Activated naive CD4-positive, alpha-beta T cell (primary cell): ENCODE measurements around the gene ATN1.

Experiments
- DNase-seq, 4 experiments: peaks; one replicate each; lab custom pipeline; 2025; lab: John Stamatoyannopoulos, UW

Gene ATN1

DNA sequence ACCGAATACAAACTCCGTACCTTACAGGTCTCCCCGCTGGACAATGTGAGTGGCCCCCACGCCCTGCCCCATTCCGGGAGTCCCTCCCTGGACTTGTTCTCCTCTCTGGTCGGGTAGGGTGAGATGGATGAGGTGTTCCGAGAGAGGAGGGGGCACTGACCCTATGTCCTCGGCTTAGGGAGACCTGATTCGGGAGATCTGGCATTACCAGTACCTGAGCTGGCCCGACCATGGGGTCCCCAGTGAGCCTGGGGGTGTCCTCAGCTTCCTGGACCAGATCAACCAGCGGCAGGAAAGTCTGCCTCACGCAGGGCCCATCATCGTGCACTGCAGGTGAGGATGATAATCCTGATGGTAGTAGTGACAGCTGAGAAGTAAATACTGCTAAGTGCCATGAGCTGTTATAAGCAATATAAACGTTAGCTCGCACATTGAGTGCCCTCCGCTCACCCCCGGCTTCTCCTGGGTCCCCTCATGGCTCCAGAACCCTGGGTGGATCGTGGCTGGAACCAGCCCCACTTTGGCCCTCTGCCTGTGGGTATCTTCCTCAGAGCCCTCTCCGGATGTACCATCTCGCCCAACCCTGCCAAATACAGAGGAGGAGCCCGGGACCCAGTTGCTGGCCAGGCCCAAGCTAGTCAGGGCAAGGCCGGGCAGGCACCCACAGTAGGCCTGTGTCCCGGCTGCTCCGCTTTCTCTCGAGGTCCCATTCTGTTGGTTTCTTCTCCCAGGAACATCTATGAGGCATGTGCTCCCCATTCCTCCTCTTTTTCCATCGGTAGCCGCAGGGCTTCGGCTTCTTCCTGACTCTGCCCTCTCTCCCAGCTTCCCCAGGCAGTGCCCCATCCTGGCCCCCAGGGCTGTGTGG is 30.2 kb downstream of the ATN1 start:
- DNase-seq = no peak

DNA sequence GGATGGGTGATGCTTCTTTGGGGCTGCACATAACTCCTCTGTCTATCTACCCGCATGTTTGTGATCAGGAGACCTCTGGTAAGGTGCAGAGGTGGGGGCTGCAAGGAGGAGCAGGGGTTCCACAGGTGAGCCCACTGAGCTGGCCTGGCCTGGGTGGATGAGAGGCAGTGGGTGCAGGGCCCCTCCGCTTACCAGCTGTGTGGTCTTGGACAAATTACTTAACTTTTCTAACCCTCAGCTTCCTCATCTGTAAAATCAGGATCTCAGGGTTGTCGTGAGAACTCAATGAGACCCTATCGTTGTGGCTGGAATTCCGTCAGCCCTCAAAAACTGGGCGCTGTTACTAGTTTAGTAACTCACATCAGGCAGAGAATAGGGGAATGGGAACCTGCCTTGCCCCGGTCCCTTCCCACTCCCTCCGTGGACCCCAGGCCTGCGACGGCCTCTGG is 30.9 kb downstream of the ATN1 start:
- no peak for DNase-seq

- peak in 2 of 4 experiments; percentile 48 to 49 for DNase-seq
Measured at GRCh38 chr12:6959058-6959804, 31.5 kb downstream of the ATN1 start.

DNA sequence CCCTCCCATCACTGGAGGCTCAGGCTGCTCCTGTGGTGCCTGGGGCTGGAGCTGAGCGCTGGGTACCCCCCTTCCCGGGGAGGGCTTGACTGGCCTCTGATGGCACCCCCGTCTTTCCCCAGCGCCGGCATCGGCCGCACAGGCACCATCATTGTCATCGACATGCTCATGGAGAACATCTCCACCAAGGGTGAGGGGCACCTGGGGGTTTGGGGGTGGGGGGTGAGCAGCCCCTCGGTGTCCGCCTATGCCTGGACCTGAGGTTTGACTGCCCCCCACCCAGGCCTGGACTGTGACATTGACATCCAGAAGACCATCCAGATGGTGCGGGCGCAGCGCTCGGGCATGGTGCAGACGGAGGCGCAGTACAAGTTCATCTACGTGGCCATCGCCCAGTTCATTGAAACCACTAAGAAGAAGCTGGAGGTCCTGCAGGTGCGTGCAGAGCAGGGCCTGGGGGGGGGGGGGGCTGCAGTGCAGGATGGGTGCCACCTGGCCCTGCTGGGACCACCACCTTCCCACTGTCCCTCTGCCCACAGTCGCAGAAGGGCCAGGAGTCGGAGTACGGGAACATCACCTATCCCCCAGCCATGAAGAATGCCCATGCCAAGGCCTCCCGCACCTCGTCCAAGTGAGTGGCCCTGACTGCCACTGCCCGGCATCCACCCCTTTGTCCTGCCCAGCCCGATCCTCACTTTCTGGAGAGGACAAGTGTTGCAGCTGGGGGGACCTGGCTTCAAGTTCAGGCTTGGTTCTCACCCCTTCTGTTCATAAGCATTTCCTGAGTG is 32.2 kb downstream of the ATN1 start:
- no peak for DNase-seq

DNA sequence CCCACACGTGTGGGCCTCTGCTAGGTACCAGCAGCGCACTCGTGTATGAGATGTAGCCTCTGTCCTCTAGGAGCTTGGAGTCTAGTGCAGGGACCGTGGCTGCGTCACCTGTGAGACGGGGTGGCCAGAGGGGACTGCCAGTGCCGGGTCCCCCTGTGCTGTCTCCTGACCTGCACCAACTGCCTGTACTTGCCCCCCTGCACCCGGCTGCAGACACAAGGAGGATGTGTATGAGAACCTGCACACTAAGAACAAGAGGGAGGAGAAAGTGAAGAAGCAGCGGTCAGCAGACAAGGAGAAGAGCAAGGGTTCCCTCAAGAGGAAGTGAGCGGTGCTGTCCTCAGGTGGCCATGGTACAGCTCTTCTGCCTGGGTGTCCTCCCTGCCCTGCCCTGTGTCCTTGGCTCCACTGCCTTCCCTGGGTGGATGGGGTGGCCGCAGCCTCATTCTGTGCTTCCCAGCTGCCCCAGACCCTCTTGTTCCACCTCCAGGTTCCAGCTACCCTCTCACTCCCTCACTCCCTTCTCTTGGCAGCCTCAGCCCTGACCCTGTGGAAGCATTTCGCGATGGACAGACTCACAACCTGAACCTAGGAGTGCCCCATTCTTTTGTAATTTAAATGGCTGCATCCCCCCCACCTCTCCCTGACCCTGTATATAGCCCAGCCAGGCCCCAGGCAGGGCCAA is 33.0 kb downstream of the ATN1 start:
- DNase-seq = no peak

GRCh38 chr12:6961278-6961694 is 33.5 kb downstream of the ATN1 start:
- peak; percentile 58 to 82 (median 68) for DNase-seq

DNA sequence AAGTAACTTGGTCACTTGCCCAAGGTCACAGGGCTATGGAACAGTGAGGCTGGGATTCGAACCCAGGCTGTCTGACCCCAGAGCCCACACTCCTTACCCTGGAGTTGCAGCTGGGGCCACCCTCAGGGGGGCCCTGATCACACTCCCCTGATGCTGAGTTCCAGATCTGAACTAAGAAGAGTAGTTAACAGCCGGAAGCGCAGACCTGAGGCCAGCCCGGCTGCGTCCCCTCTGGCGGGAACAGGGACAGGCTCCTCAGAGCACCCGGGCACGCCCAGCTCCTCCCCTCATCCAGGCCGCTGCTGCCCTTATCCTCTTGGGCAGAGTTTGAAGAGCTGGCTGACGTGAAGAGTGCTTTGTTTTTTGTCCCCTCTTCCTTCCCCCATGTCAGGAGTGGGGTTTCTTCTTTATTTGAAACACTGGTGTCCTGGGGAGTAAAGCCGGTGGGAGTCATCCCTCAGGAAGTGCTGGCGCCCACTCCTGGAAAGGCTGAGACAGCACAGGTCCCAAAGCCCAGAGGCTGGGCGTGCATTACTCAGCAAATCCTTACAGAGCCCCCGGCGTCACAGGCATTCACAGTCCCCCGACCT is 34.0 kb downstream of the ATN1 start:
- DNase-seq = no peak

- DNase-seq = no peak
Measured at GRCh38 chr12:6962285-6963015, 34.7 kb downstream of the ATN1 start.

GRCh38 chr12:6963016-6963731 is 35.4 kb downstream of the ATN1 start:
- DNase-seq = no peak

- no peak for DNase-seq
Measured at GRCh38 chr12:6963791-6964413, 36.1 kb downstream of the ATN1 start.

GRCh38 chr12:6964605-6965025 is 36.9 kb downstream of the ATN1 start:
- no peak for DNase-seq

DNA sequence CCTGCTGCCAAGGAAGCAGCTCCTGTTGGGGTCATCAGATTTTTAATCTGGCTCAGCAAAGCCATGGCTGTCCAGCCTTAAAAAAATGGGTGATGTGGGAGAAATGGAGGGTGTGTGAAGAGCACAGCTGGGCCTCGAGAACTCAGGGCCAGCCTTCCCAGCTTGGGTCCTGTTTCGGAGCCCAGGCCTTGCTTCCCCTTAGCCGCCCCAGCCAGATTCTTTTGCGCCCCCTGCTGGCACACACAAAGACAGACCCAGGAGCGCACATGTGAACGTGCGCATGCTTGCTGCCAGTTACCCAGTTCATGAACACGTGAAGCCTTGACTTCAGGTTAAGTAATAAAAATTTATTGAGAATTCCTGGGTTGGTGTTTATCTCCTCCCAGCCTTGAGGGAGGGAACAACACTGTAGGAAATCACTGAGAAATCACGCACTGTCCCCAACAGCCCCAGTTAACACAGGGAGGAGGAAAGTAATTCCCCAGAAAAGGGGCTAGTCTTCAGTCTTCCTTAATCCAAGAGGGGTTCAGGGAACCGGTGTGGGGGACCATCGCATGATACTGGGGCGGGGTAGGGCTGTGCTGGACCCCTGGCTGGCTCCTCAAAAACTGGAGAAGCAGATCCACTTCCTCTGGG is 37.4 kb downstream of the ATN1 start:
- DNase-seq = peak; percentile 57 to 84 (median 80)

DNA sequence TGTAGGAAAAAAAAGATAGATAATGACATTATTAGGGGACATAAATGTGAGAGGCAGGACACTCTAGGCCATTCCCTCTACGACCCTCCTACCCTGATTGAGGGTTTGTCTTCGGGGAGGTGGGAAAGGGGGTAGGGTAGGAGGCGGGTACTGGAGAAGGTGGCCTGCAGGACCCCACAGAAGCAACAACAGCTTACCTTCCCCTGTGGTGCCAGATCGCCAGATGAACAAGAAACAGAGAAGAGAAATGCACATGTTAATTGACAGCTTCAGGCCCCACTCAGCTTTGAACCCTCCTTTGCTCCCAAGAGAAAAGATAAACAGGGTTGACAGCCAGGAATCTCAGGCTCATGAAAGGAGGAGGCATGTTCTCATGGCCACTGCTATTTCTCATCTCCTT is 38.0 kb downstream of the ATN1 start:
- DNase-seq = no peak

GRCh38 chr12:6966351-6966750 is 38.6 kb downstream of the ATN1 start:
- DNase-seq = no peak

DNA sequence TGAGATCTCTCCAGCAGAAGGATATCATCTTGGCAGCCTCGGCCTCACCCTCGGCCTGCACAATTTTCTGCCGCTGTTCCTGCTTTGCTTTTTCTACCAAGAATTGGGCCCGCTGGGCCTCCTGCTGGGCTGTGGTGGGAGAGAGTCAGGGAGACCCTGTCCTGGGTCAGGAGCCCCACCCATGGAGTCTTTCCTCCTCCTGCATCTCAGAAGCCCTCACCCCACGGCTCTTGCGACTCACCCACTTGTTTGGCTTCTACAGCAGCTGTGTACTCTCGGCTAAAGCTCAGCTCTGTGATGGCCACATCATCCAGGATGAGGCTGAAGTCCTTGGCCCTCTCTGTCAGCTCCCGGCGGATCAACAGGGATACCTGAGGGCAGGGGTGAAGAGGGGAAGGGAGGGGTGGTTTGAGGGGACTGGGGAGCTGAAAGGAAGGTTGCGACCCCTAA is 39.9 kb downstream of the ATN1 start:
- no peak for DNase-seq

GRCh38 chr12:6968426-6968825 is 40.7 kb downstream of the ATN1 start:
- no peak for DNase-seq

GRCh38 chr12:6970096-6970527 is 42.4 kb downstream of the ATN1 start:
- no peak for DNase-seq

GRCh38 chr12:6974180-6974579 is 46.4 kb downstream of the ATN1 start:
- DNase-seq = no peak
